ENCODE data around the gene SSTR5. TPM values are rescaled to one million over a fixed set of nuclear protein-coding genes. Genes with fewer than 3 reads are reported as not detected.

SSTR5 gene
- polyA plus RNA-seq, 2 of the 4 experiments (the other 2 are of a cell fraction): 0.06 to 0.08 TPM

- Histone ChIP-seq H3K4me3 (no peak overlapping the region), H3K27ac (no peak overlapping the region), H3K4me2 (no peak overlapping the region), H3K9me3 (peaks cover 15% of the 10 kb centered on the region; the same call in 2 of the 3 replicates), H3K4me1 (peaks cover 9% of the 10 kb centered on the region; the same call in 1 of the 3 replicates)
- 79% methylated on average over 8 of the region's 42 CpGs for WGBS (ENCODE audit: missing lambda C conversion rate)
- POLR2A ChIA-PET: no interaction called here
- ATAC-seq (no peak), FAIRE-seq (no peak), DNase-seq (ENCODE audit: low read depth in 1 of 2, low spot score in 1 of 2) (no peak)
- no peak for TF ChIP-seq ESRRA (IDR thresholded peaks at IDR 0.05; ENCODE audit: borderline replicate concordance, low read length)
- no peak for TF ChIP-seq GATA3 (IDR thresholded peaks at IDR 0.05; ENCODE audit: borderline replicate concordance)
- no peak for TF ChIP-seq TP53 (CRISPR knock-in tag; IDR thresholded peaks at IDR 0.05)
- TF ChIP-seq ZNF302 (CRISPR knock-in tag; IDR thresholded peaks at IDR 0.05): no peak
- no peak for TF ChIP-seq RCOR1 (IDR thresholded peaks at IDR 0.05; ENCODE audit: low read depth, low read length)
- no peak for TF ChIP-seq RFX5 (IDR thresholded peaks at IDR 0.05)
- TF ChIP-seq JUNB (IDR thresholded peaks at IDR 0.05): no peak
- no peak for TF ChIP-seq HOXB5 (CRISPR knock-in tag; IDR thresholded peaks at IDR 0.05)
- TF ChIP-seq POLR2A (IDR thresholded peaks at IDR 0.05; ENCODE audit: low read length): no peak
- no peak for TF ChIP-seq CTCF (IDR thresholded peaks at IDR 0.05)
- no peak for TF ChIP-seq FOSL2 (IDR thresholded peaks at IDR 0.05)
- no peak for TF ChIP-seq FOSL2 (CRISPR knock-in tag; IDR thresholded peaks at IDR 0.05)
- CTCF ChIA-PET: interaction anchor here (0.6 to 6.8 kb wide), 7 partner anchors 9 to 248 kb away, joined by 3 to 174 read pairs (median 4); partner anchors contain the start of gene SSTR5
Measured at GRCh38 chr16:1060416-1061340, 11.9 kb upstream of the SSTR5 start.

GRCh38 chr16:1061769-1062505 is 10.6 kb upstream of the SSTR5 start:
- 66% methylated on average over 25 of the region's 43 CpGs for WGBS (ENCODE audit: missing lambda C conversion rate)
- Histone ChIP-seq H3K4me2 (no peak overlapping the region), H3K9me3 (peaks cover 15% of the 10 kb centered on the region; the same call in 2 of the 3 replicates), H3K4me3 (no peak overlapping the region), H3K27ac (no peak overlapping the region), H3K4me1 (peaks cover 9% of the 10 kb centered on the region; the same call in 1 of the 3 replicates)
- TF ChIP-seq EHF (CRISPR knock-in tag; IDR thresholded peaks at IDR 0.05) (no peak), FOXS1 (CRISPR knock-in tag; IDR thresholded peaks at IDR 0.05) (no peak), HOXA7 (CRISPR knock-in tag; IDR thresholded peaks at IDR 0.05) (no peak), BCL3 (IDR thresholded peaks at IDR 0.05) (no peak), RCOR1 (IDR thresholded peaks at IDR 0.05; ENCODE audit: low read depth, low read length) (no peak), NPAS2 (CRISPR knock-in tag; IDR thresholded peaks at IDR 0.05; ENCODE audit: borderline replicate concordance) (no peak), ZC3H11A (IDR thresholded peaks at IDR 0.05) (no peak), CBX8 (IDR thresholded peaks at IDR 0.05) (no peak), POLR2AphosphoS2 (conservative IDR thresholded peaks at IDR 0.05; ENCODE audit: low read length) (no peak)
- ChIA-PET POLR2A (no interaction called here), CTCF (interaction anchor here (0.9 to 1.0 kb wide), 2 partner anchors 12 to 15 kb away, joined by 3 to 4 read pairs; no protein-coding TSS in a partner anchor)
- ATAC-seq: peak in 1 of 2 experiments; percentile 6; a peak in 2 of 6 replicates
- no peak for DNase-seq (ENCODE audit: low read depth in 1 of 2, low spot score in 1 of 2)
- FAIRE-seq: no peak
